ENCODE results near the gene PLXNC1.
A peak's percentile ranks its signal among the peaks of the same experiment; 100 is the strongest.

Gene PLXNC1

DNA sequence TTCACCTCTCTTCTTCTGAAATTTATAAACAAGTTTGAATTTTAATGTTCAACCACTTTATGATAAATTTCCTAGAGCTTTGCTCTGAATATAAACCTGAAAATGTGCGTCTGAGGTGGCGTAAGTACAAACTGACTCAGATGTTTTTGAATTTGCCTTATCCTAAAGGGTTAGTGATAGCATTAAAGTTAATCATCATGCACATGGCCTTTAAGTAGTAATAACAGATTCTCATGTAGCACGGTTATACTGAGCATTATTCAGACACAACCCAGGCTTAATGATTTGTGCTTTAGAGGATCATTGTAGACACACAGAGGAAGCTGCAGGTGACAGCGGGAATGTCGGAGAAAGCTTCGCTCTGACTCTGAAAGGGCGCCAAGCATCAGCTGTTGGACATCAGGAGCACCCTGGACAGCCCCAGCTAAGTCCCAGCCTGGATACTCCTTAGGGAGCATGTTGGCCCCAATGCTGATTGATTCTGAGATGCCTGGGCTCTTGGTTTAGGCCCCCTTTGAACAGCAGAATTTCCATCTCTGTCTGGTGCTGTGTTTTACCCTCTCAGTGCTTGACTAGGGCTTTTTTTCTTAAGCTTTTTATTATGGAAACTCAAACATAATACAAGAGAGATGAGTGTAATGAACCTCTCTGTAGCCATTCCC is 91.1 kb downstream of the PLXNC1 start:
- DNase-seq (ENCODE audit: low spot score) = no peak

DNA sequence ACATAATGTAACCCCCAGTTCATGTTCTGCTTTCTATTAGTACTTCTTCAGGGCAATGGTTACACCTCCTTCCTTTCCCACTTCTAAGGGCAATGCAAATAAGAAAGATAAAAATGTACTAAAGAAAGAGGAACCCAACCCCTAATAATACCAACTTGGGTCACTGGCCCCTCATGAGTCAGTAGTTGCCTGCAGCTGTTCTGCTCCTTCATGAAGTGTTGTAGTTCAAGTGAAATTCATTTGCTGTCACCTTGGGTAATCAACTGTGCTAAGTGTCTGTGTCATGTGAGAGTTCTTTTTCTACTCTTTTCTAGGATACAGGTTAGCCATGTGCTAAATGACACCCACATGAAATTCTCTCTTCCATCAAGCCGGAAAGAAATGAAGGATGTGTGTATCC is 91.8 kb downstream of the PLXNC1 start:
- no peak for DNase-seq (ENCODE audit: low spot score)

DNA sequence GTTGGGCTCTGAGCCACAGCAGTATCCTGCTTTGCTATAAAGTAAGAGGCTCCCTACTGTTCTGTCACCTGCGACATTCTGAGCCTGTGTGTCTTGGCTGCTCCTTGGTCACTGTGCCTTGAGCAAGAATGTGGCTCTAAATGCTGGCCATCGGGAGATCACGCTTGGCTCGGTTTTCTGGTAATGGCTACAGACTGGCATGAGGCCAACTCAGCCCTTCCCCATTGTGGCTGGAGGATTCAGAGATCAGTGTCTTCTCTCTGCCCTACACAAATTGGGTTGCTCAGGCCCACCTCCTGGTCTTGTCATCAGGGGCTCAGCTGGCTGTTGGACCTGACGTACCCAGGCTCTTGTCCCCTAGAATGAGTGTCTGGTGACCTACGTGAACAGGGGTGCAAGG is 94.5 kb downstream of the PLXNC1 start:
- no peak for DNase-seq (ENCODE audit: low spot score)

DNA sequence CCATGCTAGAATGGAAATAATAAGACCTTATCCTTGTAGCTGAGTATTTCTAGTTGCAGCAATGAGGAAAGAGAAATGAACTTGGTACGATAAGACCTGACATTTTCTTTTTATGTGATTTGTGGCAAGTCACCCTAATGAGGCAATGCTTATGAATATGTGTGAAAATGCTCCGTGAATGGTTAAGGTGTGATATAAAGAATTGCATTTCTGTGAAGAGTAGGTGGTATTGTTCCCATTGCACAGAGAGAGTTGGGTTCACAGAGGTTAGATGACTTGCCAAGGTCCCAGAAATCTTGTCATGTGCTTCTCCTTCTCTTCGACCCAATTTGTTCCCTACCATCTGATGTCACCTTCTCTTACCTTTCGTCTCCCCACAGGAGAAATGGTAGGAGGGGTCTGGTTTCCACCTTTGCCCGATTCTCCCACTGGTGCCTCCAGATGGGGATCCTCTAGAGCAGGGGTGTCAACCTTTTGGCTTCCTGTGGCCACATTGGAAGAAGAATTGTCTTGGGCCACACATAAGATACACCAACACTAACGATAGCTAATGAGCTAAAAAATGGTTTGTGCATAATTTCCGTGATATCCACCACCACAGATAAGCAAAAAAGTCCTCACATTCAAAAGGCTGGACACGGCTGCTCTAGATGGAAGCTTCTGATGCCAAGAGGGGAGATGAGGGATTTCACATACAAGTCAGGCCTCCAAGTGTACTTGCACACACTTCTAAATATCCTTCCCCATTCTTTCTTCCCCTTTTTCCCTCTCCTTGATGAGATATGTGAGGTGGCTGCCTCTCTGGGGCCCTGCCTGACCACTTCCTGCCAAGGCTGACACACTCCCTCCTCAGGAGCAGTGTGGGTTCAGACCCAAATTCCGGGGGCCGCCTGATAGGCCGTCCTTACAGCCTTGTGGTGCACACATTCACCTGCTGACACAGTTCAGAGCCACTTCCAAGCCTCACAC is 96.1 kb downstream of the PLXNC1 start:
- no peak for DNase-seq (ENCODE audit: low spot score)

DNA sequence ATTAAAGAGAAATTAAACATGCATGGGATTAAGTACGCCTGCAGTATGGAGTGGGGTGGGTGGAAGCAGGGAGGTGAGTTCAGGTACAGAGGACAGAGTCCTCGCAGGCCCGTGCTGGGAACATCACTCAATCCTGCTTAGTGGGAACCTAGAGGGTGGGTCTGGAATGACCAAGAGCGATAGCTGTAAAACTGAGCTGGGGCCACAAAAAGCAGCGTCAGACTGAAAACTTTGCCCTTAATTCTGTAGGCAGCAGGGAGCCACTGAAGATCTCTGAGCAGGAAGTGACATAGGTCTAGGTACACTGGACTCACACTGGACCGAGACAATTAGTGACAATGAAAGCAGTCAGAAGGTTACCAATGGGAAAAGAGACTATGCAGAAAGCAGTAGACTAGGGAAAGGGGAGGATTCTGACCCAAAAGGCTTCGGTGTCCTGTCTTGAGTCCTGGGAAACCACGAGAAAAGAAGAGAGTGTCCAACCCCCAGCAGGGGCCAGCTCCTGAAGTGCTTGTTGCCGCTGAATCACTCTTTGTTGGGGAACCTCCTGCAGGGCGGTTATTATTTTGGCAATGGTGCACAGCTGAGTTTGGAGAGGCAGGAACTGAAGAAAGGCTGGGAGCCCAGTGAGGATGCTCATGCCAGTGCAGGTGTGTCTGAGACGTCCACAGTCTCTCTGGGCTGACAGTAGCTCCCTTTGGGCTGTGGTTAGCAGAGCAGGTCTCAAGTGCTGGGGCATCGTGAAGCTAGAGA is 97.4 kb downstream of the PLXNC1 start:
- no peak for DNase-seq (ENCODE audit: low spot score)

DNA sequence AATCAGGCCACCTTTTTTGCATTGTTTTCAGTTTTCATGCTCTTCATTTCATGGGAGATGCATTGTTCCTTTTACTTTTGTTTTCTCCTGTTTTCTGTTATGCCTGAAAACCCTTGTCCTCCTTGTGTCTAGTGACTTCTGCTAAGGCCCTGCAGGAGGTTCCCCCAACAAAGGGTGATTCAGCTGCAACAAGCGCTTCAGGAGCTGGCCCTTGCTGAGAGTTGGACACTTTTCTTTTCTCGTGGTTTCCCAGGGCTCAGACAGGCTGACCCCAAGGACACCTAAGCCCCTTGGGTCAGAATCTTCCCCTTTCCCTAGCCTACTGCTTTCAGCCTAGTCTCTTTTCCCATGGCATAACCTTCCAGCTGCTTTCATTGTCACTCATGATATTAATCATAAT is 98.9 kb downstream of the PLXNC1 start:
- DNase-seq (ENCODE audit: low spot score) = no peak

DNA sequence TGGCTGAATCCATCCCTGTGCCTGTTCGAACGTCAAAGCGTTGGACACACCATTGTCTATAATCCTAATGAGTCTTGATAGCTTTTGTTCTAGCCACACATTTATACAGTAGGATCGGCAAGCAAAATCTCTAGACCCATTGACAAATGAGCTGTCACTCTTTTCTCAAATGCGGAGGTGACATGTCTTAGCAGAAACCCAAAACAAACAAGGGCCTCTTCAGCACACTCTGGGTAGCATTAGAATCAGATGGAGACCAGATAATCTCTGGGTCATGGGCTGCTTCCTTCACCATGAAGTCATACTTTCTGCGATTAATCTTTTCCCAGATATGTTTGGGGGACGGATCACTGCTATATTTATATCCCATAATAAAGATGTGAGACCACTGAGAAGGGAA is 100.2 kb downstream of the PLXNC1 start:
- DNase-seq (ENCODE audit: low spot score) = no peak

DNA sequence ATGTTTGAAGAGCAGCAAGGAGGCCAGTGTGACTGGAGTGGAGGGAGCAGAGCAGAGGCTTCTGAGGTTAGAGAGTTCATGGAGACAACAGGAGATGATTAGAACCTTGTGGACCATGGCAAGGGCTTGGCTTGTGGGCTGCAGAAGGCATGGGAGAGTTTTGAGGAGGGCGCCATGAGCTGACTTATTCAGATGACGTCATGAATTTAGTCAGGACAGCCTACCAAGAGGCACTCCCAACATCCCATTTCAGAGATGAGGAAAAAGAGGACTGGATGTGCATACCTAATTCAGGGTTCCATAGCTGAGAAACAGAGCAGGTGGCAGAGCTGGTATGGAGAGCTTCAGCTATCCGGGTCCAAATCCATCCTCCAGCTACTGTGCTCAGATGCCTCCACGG is 101.8 kb downstream of the PLXNC1 start:
- DNase-seq (ENCODE audit: low spot score) = no peak

DNA sequence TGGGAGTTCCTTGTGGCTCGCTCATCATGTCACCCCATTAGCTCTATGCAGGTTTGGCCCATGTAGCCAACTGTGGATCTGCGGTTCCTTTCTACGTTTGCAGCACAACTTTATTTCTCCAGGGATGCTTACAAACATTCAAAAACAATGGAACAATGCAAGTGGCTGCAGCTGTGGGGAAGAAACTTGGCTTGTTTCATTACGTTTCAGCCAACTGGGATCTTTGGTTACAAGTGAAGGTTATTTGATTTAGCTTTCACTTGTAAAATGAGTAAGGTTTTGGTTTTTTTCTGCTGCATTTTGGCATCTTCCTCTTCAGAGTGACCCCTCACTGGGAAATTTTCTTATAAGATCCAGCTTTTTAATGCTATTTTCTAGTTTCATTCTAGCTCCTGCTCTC is 105.9 kb downstream of the PLXNC1 start:
- no peak for DNase-seq (ENCODE audit: low spot score)

DNA sequence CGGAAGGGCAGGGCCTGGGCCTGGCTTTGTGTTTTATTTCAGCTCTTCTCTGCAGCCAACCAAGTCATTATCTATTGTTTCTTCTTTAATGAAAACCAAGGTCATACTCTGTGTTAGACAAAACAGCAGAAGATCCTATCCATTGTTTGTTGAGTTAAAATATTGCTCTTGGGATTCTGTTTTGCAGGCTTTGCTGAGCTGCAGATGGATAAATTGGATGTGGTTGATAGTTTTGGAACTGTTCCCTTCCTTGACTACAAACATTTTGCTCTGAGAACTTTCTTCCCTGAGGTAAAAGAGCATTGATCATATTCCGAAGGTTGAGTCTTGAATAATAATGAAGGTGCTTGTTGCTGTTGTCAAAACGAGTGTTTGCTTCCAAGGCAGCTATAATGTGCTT is 106.6 kb downstream of the PLXNC1 start:
- DNase-seq (ENCODE audit: low spot score) = no peak

DNA sequence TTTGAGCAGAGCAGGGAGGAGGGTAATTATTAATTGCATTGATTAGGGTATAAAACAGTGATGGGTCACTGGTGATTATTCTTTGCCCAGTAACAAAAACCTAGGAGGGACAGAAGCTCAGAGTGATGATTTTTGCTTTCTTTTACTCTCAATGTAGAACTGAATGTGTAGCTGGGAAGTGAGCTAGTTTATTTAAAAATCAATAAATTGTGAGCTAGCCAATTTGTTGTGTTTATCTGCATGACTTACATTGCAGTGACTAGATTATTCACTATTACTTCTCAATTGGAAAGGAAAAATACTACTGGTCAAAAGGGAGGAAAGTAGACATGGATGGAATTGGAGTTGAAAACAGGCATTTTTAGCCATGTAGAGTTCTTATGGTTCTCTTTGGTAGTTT is 107.1 kb downstream of the PLXNC1 start:
- no peak for DNase-seq (ENCODE audit: low spot score)

DNA sequence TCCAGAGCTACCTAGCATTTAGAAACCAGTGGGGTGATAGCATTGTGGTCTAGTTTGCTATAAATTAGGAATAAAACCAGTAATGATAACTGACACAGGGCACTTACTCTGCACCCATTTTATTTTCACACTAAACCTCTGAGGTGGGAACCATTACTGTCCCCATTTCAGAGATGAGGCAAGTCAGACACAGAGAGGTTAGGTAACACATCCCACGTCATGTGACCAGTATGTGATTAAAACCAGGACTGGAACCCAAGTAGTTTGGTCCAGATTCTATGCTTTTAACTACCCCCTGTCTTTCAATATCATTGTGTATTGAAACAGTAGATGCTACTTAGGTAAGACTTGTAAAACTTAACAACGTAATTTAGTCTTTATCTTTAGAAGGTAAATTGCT is 110.2 kb downstream of the PLXNC1 start:
- DNase-seq (ENCODE audit: low spot score) = no peak

DNA sequence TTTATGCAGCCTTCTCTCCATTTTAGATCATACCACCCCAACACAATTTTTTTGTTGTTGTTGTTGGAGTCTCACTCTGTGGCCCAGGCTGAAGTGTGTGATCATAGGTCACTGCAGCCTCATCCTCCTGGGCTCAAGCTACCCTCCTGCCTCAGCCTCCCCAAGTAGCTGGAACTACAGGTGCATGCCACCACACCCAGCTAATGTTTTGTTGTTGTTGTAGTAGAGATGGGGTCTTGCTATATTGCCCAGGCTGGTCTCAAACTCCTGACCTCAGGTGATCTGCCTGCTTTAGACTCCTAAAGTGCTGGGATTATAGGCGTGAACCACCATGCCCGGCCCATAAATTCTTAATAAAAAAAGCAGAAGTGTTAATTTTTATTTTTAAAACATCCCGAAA is 111.6 kb downstream of the PLXNC1 start:
- no peak for DNase-seq (ENCODE audit: low spot score)

DNA sequence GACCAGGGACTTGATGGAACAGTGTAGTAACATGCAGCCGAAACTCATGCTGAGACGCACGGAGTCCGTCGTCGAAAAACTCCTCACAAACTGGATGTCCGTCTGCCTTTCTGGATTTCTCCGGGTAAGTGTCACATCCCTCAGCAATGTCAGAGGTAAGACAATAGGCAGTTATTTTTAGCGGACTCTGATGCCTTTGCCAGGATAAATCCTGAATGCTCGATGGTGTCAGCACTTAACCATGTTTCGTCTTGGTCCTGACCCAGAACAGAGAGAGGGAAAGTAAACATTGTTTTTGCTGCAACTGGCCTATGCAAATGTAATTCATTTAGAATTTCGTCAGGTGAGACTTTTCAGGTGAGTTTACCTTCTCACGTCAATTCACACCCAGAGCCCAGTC is 112.3 kb downstream of the PLXNC1 start:
- no peak for DNase-seq (ENCODE audit: low spot score)

DNA sequence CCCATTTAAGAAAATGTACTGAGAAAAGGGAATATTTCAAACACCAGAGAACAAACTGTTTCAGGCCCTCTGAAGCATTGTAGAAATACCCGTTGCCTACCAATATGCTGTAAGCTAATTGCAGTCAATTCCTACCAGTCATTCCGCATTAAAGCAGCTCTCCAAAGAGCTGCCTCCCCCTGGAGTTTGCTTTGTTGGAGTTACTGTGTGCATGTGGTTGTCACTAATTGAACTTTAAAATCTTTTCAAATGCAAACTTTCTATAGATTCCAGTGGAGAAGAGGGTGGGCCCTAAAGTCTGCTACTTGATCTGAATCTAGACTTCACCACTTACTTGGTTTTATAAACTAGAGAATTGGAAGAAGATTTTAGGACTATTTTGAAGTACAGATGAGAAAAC is 112.7 kb downstream of the PLXNC1 start:
- no peak for DNase-seq (ENCODE audit: low spot score)

DNA sequence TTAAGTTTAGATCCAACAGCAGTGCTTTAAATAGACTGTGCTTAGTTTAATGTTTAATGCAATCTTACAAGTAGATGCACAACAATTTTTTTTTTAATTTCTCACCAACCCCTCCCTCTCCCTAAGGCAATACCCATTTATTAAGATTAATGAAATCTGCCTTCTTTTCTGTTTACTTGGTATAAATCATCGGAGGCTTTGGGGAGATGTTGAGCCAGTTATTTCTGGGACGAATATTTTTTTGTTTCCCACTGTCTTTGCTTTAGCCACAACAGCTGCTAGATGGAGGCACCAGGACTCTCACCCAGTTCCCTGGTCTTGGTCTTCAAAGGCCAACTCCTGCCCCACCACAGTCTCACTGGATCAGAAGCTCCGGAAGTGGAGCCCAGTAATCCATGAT is 113.4 kb downstream of the PLXNC1 start:
- DNase-seq (ENCODE audit: low spot score) = no peak

DNA sequence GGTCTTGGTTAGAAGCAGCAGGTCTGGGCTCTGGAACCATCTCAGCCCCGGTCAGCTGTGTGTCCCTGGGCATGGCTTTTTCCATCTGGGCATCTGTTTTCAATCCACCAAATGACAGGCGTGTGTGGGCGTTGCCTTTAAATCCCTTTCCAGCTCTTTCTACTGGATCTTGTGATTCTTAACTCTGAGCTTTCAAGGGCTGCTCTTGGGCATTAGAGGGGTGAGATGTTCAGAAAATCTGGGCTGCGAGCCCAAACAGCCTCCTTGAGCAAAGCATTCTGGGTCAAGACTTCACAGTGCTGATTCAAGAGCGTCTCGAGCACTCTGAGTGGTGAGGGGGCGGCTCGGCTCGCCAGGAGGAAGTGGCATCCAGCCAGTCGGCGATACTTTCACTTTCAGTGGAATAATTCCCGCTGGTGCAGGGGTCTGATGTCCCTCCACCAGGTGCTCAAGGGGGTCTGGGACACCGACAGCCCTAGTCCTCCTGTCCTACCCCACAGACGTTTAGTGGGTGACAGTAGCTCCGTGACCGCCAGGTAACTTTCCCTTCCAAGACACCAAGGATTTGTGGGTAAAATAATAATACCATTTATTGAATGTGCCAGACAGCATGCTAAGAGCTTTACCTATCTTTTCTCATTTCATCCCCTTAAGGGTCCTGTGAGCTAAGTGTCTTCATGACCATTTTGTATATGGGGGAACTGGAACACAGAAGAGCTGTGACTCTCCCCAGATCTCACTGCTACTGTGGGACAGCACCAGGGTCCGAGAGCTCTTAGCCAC is 114.0 kb downstream of the PLXNC1 start:
- DNase-seq (ENCODE audit: low spot score) = peak; percentile 91

DNA sequence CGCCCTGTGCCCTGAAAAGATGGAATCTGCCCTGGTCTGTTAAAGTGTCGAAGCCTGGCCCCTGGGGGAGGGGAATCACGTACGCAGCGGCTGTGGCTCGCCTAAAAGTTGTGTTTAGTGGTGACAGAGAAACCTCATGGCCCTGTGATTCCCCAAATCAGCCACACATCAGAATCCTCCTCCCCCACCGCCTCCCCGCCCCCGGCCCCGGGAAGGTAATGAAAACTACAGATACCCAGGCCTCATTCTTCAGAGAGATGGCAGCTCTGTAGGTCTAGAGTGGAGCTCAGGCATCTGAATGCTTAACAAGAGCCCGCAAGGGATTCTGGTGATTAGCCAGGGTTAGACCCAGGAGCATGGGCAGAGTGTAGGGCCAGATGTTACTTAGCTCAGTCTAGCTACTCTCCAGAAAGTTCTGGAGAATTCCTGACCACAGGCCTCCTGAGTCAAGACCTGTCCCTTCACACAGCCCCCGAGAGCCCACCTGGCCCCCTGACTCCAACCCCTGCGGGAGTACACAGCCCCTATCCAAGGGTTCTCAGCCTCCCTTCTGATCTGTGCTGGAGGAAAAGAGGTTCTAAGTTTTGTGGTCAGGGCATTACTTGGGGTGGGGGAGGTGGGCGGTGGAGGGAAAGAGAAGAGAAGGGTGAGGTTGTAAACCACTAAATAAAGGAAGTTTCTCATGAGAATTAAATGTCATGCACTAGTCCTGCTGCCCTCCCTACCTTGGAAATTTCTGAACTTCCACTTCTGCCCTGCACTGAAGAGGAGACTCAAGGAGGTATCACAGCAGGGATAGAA is 114.8 kb downstream of the PLXNC1 start:
- DNase-seq (ENCODE audit: low spot score) = no peak

DNA sequence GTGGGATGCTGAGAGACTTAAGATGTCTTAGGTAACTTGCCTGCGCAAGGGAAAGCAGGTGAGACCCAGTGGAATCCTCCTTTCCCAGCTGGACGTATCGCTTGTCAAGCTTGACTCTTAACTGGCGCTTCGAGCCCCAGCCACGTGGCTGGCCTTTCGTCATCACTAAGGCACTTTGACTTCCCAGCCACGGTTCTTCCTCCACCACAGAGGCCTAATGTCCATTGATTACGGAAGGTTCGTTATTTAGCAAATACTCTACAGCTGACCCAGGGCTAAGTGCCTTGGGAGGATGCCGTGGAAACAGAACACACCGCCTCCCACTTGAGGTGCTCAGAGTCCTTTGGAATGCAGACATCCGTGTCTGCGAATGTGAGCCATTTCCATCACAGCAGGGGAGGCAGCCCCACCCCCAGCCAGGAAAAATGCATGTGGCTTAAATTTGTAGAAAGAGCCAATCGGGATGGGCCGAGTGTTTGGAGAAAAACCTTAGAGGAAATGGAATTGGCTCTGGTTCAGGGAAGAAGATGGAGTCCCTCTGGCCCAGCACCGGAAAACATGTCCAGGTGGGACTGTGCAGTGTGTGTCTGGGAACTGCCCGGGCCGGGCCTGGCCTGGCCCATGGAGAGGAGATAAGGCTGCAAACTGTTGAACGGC is 115.7 kb downstream of the PLXNC1 start:
- no peak for DNase-seq (ENCODE audit: low spot score)

DNA sequence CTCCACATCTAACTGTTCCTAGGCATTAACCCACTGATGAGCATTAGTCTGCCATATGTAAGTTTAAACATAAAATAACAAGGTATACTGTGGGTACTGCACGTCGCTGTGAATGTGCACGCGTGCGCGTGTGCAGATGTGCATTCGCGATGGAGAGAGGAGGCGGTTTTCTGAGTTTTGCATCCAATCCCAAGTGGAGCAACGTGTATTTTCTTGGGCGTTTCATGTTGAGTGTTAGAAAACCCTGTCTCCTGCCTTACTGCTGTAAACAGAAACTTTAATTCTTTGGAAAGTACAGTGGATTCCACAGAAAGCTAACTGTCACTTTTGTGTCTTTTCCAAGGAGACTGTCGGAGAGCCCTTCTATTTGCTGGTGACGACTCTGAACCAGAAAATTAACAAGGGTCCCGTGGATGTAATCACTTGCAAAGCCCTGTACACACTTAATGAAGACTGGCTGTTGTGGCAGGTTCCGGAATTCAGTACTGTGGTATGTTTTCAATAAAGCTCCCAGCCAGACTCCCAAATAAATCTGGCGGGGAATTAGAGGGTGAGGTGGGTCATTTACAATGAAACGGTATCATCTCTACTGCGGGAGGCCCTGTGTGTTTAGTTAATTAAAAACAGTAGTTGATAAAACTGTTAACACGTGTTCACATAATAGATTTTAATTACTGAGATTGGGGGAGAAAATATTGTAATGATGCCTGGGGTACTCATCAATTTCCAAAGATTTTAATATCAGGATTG is 116.5 kb downstream of the PLXNC1 start:
- no peak for DNase-seq (ENCODE audit: low spot score)
